Esophagus muscularis mucosa (tissue), 4 donors: Measurements from ENCODE around the gene ELL2. TPM values are rescaled to one million over a fixed set of nuclear protein-coding genes. Genes with fewer than 3 reads are reported as not detected.

Source experiments
- DNase-seq: peaks from one replicate; pipeline ENCODE4 v3.0.0-alpha.2; 2017; ENCODE audit errors: extremely low spot score
- H3K27ac ChIP-seq, 4 donors: fragments of 200-600 bp; sonication (generic); replicated peaks in 1 of 4; 1 replicate in 3 of 4; 2 replicates in 1 of 4; pipeline ENCODE4 v1.5.1; 2016 to 2019; ENCODE audit warnings: mild to moderate bottlenecking in 1 of 4
- H3K27me3 ChIP-seq, 4 donors: fragments of 200-600 bp; sonication (generic); one replicate each; pipeline versions ENCODE4 v1.5.1 to v1.6.0; 2016 to 2019
- H3K36me3 ChIP-seq, 4 donors: fragments of 200-600 bp; sonication (generic); one replicate each; pipeline ENCODE4 v1.5.1; 2016 to 2019
- H3K4me1 ChIP-seq, 4 donors: fragments of 200-600 bp; sonication (generic); one replicate each; pipeline ENCODE4 v1.5.1; 2016 to 2019
- H3K4me3 ChIP-seq, 4 donors: fragments of 200-600 bp; sonication (generic); 1 replicate in 2 of 4; 2 replicates in 2 of 4; pipeline ENCODE4 v1.5.1; 2016 to 2019; ENCODE audit warnings: mild to moderate bottlenecking in 4 of 4, moderate library complexity in 1 of 4
- H3K9me3 ChIP-seq, 4 donors: fragments of 200-600 bp; sonication (generic); 1 replicate in 3 of 4; 2 replicates in 1 of 4; pipeline ENCODE4 v1.5.1; 2016 to 2019
- CTCF ChIP-seq, 3 experiments: fragments of 200-600 bp in 2 of 3; fragments of 450-650 bp in 1 of 3; sonication (generic) in 2 of 3; IDR thresholded peaks; one replicate each; pipeline ENCODE4 v1.5.1; 2017 to 2019; ENCODE audit warnings: antibody characterized with exemption in 3 of 3, mild to moderate bottlenecking in 2 of 3, moderate library complexity in 1 of 3
- EP300 ChIP-seq: sonication (generic); formaldehyde crosslinking; IDR thresholded peaks from one replicate; pipeline ENCODE4 v1.6.1; 2017; ENCODE audit warnings: antibody characterized with exemption
- POLR2A ChIP-seq: fragments of 450-650 bp; IDR thresholded peaks from one replicate; pipeline ENCODE4 v1.6.1; 2017; ENCODE audit warnings: antibody characterized with exemption, moderate library complexity, mild to moderate bottlenecking, low read depth
- POLR2AphosphoS5 ChIP-seq, 2 donors: sonication (generic); formaldehyde crosslinking; IDR thresholded peaks; one replicate each; pipeline ENCODE4 v1.6.1; 2017; ENCODE audit warnings: antibody characterized with exemption in 2 of 2
- WGBS: methylation state at CpG from one replicate; pipeline ENCODE4 v1.1.5; 2018; 5-methylcytosine and 5-hydroxymethylcytosine counted together
- intact Hi-C: fragments of 100-400 bp; cut with DNase I; formaldehyde crosslinking; loops from one replicate; pipeline ENCODE4 v1.15.1; 2023
- total RNA-seq, 4 donors: library from RNA; depleted of rRNA; stranded (reverse); fragments of >200 nt; gene quantifications; one replicate each; pipeline versions ENCODE4 v1.1.0 to v1.2.1, GENCODE V29; 2016

ELL2 gene
- total RNA-seq, 4 donors from 2014 or later: 38.8 to 51.5 (median 42.7) TPM

- intact Hi-C loops: loop anchor here (10.0 kb wide), 1 partner anchor 443 kb away; no protein-coding TSS in a partner anchor
These were observed 70.2 kb downstream of the ELL2 start for GRCh38 chr5:95891499-95891898.

GRCh38 chr5:95889076-95889475, 72.6 kb downstream of the ELL2 start:
- H3K9me3 ChIP-seq: no peaks in the 10 kb centered on the region
- H3K4me3 ChIP-seq: no peak overlapping the region
- no peaks in the 10 kb centered on the region for H3K27me3 ChIP-seq
- TF ChIP-seq POLR2AphosphoS5 (IDR thresholded peaks at IDR 0.05) (no peak), POLR2A (no peak), EP300 (no peak), CTCF (IDR thresholded peaks at IDR 0.05) (no peak)
- H3K27ac ChIP-seq: no peak overlapping the region
- WGBS: 92% methylated on average over 1 of the region's 1 CpG
- peaks cover 24 to 78% (median 52%) of the 10 kb centered on the region in 4 donors for H3K36me3 ChIP-seq
- intact Hi-C loops: no loop called here
- no peaks in the 10 kb centered on the region for H3K4me1 ChIP-seq
- no peak for DNase-seq

More at GRCh38 chr5:95891499-95891898, 70.2 kb downstream of the ELL2 start:
- H3K4me1 ChIP-seq: no peaks in the 10 kb centered on the region
- TF ChIP-seq POLR2AphosphoS5 (IDR thresholded peaks at IDR 0.05) (no peak), CTCF (IDR thresholded peaks at IDR 0.05) (no peak), EP300 (no peak)
- H3K4me3 ChIP-seq: no peak overlapping the region
- H3K36me3 ChIP-seq: peaks cover 38 to 92% (median 66%) of the 10 kb centered on the region in 4 donors
- 97% methylated on average over 2 of the region's 2 CpGs for WGBS
- H3K27me3 ChIP-seq: no peaks in the 10 kb centered on the region
- no peak for DNase-seq
- H3K9me3 ChIP-seq: no peaks in the 10 kb centered on the region
- no peak overlapping the region for H3K27ac ChIP-seq

- H3K4me1 ChIP-seq: no peaks in the 10 kb centered on the region
- no peaks in the 10 kb centered on the region for H3K27me3 ChIP-seq
- DNase-seq: no peak
- H3K27ac ChIP-seq: no peak overlapping the region
- H3K4me3 ChIP-seq: no peak overlapping the region
- no peak for TF ChIP-seq POLR2AphosphoS5 (IDR thresholded peaks at IDR 0.05)
- TF ChIP-seq EP300: no peak
- TF ChIP-seq POLR2A: no peak
- no peak for TF ChIP-seq CTCF (IDR thresholded peaks at IDR 0.05)
- 95% methylated on average over 5 of the region's 5 CpGs for WGBS
- no peaks in the 10 kb centered on the region for H3K9me3 ChIP-seq
- H3K36me3 ChIP-seq: peaks cover 16 to 68% (median 46%) of the 10 kb centered on the region in 4 donors
- intact Hi-C loops: no loop called here
These were observed 73.7 kb downstream of the ELL2 start for GRCh38 chr5:95887977-95888376.

- WGBS: 95% methylated on average over 1 of the region's 1 CpG
- no peak for TF ChIP-seq EP300
- no peak for TF ChIP-seq POLR2AphosphoS5 (IDR thresholded peaks at IDR 0.05)
- no peak for TF ChIP-seq CTCF (IDR thresholded peaks at IDR 0.05)
- no peak for TF ChIP-seq POLR2A
- intact Hi-C loops: no loop called here
- DNase-seq: no peak
- Histone ChIP-seq H3K27ac (no peak overlapping the region), H3K36me3 (peaks cover 14 to 53% (median 35%) of the 10 kb centered on the region in 4 donors), H3K4me1 (no peaks in the 10 kb centered on the region), H3K4me3 (no peak overlapping the region), H3K9me3 (no peaks in the 10 kb centered on the region), H3K27me3 (no peaks in the 10 kb centered on the region)
These were observed 75.2 kb downstream of the ELL2 start for GRCh38 chr5:95886340-95887044.

- Histone ChIP-seq H3K4me3 (no peak overlapping the region), H3K4me1 (no peaks in the 10 kb centered on the region), H3K36me3 (peaks cover 1 to 33% (median 19%) of the 10 kb centered on the region in 4 donors), H3K27me3 (no peaks in the 10 kb centered on the region), H3K9me3 (no peaks in the 10 kb centered on the region), H3K27ac (no peak overlapping the region)
- intact Hi-C loops: no loop called here
- WGBS: 71% methylated on average over 1 of the region's 1 CpG
- no peak for DNase-seq
- TF ChIP-seq EP300: no peak
- no peak for TF ChIP-seq CTCF (IDR thresholded peaks at IDR 0.05)
- TF ChIP-seq POLR2AphosphoS5 (IDR thresholded peaks at IDR 0.05): no peak
- TF ChIP-seq POLR2A: no peak
These were observed 77.1 kb downstream of the ELL2 start for GRCh38 chr5:95884511-95884910.
